Measurements from ENCODE around the gene KSR1. TPM values are rescaled to one million over a fixed set of nuclear protein-coding genes. Genes with fewer than 3 reads are reported as not detected.

The KSR1 gene
- polyA plus RNA-seq, 5 donors = 50.0 to 72.7 (median 53.4) TPM

DNA sequence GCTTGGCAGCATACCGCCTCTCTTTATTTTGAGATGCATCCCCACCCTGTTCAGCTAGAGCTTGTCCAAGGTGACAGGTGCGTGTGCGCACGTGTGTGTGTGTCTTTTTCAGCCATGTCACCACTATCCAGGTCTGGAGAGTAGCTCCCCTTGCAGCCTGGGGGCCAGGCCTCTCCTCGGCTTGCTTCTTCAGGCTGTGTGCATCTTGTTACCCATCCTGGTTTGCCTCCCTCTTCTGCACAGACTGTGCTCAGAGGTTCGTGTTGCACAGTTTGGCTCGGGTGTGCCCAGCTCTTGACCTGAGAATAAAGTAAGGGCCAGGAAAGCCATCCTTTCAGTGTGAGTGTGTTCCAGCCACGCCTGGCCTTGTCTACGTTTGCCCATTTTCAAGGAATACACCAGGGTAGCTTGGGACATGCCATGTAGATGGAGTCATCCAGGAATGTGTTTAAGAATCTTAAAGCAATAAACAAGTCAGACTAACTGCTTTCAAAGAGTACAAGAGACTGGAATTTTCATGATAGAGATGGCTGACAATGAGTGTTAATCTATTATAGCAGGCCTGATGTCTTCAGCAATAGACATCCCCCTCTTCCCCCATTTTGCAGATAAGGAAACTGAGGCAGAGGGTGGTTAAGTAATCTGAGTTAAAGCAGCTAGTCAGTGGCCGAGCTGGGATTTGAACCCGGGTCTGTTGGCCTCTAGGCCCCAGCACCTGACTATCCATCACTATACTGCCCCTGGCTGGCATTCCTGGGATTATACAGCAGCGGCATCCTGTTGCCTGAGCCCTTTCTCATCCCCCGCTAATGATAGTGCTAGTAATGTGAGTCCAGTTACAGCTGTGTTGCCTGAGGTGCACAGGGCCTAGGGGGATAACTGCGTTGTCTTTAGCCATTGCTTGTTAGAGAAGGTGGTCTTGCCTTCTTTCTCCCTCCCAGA, 77.9 kb downstream of the KSR1 start:
- DNase-seq = no peak

DNA sequence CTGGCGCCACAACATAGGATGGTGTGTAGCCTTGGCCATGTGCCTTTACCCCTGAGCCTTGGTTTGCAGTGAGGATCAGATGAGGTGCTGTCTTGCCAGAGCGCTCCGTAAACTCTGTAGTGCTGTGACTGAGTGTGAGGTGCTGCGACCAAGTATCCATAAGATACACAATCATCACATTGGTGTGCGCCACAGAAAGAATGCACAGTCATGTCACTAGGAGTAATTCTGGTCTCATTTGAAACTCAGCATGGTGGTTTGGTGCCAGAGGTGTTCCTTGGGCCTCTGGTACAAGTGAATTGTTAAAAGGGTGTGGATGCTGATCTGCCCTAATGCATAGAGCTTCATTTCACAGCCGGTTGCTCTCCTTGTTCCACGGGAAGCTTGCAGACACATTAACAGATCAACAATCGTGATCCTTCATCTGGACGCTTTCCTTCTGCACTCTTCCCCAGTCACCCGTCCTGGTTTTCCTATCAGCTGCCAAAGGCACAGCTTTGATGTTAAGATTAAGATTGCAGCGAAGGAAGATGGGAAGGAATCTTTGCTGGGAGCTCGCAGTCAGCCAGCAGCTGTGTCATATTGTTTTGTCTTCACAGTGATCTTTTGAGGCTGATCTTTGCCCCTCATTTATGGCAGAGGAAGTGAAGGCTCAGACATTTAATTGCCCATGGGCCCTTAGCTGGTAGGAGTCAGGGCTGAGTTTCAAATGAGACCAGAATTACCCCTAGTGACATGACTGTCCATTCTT, 79.1 kb downstream of the KSR1 start:
- no peak for DNase-seq

DNA sequence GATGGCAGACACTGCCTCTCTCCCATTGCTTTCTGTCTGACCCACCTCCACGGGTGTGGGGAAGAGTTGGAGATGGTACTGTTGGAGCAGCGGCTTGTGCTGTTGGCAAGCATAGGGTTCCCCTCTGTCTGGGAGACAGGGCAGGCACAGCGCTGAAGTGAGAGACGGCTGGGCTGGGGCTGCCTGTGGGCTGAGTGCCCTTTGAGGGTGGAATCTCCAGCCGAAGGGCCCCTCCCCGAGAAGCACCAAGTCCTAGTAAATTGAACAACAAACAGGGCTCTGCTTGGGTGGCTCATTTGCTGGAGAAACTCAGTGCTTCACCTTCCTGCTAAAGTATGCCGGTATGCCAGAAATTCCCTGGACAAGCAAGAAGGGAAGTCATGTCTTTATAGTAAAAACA, 79.7 kb downstream of the KSR1 start:
- DNase-seq = no peak

DNA sequence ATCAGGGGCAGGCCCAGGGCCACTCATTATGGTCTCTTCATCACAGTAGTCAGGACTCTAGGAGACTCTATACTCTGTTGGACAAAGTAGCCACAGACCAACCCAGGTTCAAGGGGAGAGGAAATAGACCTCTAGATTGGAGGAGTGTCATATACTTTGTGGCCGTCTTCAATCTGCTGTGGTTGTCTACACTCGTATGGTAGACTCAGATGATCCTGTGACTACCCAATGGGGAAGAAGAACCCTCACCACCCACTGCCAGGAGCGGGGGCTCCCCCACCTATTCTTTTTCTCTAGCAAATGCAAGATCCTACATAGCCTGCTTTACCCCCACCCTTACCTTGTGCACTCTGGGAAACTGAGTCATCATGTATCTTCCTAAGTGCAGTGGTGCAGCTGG, 80.5 kb downstream of the KSR1 start:
- DNase-seq = no peak

DNA sequence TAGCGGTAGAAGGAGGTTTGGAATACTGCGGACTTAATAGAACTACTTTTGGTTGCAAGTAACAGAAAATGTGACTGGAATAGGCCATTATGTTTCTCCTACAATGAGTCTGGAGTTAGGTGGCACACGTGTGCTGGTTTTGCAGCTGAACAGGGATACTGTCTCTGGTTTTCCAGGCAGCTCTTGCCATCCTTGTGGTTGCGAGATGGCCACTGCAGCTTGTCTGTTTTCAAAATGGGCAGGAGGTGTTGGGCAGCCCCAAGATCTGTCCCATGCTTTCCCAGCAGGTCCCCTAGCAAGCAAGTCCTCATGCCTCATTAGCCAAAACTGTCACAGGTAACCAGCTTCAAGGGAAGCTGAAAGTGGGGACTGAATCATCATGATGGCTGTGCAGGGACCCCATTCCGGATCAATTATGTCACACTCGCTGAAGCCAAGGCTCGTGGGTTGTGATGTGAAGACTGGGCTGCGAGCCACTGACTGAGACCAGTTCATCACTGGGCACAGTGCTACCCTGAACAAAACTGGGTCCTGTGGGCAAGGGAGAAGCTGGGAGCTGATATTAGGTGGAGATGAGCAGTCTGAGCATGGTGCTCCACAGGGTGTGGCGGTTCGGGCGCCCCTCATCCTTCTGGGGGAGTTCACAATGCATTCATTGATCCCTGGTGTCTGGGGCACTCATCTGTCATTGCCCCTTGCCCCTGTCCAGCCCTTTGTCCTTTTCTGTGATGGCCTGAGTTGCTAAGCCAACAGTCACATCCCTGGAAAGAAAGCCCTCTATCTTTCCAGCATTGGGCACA, 82.1 kb downstream of the KSR1 start:
- no peak for DNase-seq

DNA sequence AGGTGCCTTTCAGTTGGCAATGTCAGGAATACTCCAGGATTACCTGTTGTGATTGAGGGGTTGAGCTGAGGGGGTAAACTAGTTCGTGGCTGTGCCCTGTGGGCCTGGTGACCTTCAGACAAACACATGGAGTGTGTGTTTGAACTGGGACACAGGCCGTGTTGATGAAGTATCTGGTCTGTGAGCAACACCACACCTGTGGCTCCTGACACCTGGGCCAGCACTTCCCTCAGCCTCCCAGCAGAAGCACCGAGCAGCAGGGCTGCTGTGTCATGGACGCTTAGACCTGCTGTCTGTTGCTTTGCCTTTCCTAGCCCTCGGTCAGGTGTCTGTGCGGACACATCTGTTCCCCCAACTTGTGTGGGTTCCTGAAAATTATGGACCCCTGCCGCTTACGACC, 82.9 kb downstream of the KSR1 start:
- no peak for DNase-seq

DNA sequence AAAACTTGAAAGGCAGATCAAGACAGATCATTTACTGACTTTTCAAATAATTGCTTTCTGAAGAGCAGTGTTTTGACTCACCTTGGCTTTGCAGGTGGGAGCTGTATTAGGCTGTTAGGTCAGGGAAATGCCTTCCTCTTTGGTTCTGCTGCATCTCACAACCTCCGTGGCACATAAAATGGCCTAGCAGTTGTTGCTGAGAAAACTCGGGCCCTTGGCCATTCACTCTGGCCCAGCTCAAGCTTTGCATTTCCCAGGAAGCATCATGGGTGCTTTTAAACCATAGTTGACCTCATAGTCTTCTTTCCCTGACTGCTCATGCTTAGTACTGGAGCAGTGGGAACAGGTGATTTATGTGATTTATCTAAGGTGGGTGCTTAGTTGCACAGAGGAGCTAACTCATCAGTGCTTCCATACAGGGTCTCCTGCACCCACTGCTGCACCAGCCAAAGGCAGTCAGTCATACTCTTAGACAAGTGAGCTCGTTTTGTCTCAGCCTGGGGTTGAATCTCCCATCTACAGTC, 83.6 kb downstream of the KSR1 start:
- no peak for DNase-seq

DNA sequence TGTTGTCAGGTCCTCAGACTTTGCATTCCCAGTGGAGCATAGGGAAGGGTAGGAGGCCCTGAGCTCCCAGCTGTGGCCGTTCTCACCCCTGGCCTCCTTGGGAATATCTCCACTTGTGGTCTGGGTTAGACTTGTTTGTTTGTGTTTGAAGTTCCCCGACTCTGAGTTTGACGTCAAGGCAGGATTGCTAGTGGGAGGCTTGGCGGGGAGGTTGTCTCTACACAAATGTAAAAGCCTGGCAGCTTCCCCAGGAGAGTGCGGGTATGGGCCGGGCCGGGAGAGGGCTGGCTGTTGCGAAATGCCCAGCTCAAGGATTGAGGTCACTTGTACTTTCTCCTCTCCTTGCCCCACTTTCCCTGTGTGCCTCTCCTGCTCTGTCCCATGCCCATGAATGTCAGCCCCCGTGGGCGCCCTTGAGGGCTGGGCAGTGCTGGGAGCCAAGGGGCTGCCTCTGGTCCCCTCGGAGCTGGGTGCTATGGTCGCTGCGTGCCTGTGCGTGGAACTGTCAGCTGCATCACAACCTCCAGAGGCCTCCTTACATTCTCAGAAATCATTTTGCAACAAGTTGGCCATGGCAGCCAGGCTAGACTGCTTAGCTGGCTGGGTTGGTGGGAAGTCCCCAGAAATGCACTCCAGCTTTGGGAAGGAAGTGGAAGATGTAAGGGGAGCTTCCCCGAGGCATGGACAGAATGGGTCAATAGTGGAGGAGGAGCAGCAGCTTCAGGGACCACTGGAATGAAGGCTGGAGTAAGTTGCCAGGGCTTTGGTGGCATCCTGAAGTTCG, 84.3 kb downstream of the KSR1 start:
- peak; percentile 84 to 90 for DNase-seq

DNA sequence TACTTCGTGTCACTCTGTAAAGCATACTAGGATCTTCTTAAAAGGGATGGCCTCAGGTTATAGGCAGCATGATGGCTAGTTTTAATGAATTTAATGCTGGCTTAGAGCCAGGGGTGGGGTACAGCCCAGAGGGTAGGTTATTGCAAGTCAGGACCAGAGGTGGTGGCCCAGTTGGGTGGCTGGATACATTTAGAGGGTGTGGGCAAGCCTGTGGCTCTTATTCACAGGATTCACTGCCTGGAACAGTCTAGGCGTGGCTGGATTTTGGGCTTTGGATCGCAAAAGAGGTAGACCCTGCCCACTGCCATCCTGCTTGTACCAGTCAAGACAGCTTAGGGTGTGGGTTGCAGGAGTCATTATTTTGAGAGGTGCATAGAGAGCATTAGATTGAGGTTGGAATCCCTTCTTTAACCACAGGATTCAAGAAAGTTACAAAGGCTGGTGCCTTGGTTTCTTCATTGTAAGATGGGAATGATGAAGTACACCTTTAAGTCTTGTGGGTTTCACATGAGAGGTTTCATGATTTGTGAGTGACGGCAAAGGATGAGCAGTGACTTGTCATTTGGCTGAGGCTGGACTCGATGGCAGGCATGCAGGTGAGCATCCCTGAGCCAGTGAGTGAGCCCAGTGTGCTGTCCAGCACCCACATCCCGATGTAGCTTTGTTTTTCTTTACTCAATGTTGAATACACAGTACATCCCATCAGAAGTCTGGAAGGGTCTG, 85.2 kb downstream of the KSR1 start:
- DNase-seq = no peak

DNA sequence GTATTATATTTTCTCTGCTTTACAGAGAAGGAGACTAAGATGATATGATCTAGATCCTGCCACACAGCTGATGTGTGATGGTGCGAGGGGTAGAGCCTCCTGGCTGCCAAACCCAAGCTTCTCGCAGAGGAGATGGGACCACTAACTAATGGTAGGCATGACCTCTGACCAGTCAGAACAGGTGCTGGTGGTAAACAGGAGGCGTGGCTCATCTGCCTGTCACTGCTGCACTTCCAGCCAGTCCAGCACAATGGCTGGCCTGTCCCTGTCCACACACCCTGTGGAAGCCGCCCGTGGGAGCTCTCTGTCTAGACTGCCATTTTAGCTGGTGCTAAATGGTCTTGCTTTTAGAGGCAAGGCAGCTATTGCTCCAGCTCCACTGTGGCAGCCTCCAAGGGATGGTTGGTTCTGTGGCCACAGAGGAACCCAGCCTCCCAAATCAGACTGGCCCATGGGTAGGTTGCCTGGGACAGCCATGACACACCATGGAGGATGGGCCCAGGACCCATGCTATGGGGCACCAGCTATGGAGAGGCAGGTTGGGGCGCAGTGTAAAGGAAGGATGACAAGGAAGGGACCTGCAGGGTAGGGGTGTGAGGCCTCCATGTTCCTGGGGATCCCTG, 86.7 kb downstream of the KSR1 start:
- DNase-seq = no peak

DNA sequence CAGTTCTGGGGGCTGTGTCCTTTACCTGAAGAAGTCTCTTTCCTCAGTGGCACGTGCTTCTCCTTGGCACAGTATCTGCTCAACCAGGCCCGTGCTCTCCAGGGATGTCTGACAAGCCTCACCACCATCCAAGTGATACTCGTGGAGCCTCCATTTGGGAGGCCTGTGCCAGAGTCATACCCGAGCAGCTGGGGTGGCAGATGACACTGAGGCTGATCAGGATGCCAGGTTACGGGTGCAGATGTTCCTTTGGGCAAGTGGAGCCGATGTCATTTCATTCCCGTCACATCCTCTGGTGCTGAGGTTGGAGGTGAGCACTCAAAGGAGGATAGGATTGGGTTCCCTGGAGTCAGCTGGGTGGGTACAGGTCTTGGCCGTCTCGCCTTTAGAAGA, 87.2 kb downstream of the KSR1 start:
- no peak for DNase-seq

DNA sequence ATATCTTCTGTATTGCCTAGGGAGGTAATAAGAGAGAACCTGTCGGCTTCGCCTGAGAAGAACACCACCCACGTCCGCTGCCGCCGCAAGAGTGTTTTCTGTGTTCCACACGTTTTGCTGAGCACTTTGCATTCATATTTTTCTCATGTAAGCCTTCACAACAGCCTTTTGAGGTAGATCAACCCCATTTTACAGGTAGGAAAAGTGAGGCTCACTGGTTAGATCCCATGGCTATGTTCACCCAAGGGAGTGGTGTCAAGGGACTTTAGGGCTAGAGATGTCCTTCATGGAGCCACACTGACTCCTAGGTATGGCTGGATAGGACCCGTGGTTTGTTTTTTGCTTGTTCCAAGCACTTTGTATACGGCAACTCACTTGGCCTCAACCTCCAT, 87.7 kb downstream of the KSR1 start:
- DNase-seq = no peak

DNA sequence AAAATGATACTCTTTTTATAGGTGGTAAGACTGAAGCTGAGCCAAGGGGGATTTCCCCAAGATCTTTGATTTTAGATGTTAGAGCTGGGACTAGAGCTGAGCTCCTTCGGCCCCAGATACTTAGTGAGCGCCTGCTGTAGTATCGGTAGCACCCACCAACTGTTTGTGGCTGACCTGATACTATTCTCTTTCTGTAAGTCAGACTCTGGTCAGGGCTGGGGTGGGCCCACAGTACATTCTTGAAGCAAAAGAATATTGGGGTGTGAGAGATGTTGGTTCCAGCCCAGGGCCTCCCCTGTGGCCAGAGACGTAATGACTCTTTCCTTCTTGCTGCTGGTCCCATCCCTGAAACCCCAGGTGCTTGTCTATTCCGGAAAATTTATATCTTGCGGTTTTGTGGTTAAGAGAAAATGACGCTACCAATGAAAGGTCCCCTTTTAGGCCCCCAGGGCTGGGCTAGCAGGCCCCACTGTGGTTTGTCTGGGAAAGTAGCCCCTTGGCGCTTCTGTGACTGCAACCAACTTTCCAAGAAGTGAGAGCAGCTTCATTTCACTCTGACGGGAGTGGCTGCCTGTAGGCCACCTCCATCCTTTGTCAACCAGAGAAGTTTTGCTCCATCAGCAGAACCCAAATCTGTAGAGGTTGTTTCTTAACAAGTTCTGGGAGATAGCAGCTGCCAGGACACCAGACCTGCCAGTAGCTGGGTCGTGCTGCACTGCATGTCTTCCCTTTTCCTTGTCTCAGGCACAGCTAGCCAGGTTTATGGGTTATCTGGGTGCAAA, 88.3 kb downstream of the KSR1 start:
- DNase-seq = no peak

DNA sequence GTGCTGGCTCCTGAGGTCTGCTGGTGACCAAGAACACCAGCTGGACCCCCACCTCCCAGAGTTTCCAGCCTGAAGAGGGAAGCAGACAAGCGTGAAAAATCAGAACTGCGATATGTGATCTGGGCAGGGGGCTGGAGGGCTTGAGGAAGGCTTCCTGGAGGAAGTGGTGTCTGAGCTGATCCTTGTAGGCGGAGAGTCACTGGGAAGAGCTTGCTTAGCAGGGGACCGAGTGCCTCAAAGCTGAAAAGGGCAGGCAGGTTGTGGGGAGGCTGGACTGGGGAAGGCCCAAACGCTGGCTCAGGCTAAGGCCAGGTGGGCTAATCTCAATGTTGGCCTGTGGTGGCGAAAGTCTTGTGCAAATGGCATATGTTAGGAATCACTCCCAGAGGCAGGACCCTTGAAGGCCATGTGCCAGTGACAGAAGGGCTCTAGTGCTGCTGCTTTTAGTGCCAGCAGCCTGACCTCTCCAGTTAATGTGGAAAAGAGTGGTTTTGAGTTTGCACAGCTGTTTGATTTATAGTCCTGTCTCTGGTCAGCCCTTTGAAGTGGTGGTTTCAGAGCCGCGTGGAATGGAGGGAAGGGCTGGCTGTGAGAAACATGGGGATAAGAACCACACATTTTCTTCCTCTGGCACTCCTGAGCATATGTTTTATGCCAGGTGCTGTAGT, 89.4 kb downstream of the KSR1 start:
- peak; percentile 49 to 52 for DNase-seq

DNA sequence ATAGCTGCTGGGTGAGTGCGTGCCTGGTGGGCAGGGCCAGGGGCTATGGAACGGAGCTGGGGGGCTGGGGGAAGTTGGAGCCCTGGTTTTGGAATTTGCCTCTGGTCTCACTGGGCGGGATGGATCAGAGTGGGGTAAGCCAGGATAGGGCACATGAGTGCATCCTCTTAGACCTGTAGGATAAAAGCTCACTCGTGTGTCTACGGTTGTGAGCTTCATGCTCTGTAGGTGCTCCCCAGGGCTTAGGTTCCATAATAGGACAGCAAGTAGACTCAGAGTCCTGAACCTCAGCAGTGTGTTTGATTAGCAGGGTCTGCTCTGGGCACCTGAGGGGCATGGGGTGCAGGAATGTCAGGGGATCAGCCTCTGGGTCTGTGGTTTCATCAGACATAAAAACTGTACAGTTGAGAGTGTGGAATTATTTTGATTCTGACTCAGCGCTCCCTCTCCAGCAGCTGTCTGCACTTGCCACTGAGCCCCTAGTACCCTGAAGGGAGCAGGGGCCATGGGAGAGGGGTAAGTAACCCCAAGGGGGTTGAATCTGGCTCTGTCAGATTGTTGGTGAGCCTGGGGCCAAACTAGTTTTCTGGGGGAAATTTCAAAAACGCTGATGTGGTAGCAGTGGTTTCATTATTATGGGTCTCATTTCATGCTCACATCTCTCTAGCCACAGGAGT, 90.5 kb downstream of the KSR1 start:
- no peak for DNase-seq

DNA sequence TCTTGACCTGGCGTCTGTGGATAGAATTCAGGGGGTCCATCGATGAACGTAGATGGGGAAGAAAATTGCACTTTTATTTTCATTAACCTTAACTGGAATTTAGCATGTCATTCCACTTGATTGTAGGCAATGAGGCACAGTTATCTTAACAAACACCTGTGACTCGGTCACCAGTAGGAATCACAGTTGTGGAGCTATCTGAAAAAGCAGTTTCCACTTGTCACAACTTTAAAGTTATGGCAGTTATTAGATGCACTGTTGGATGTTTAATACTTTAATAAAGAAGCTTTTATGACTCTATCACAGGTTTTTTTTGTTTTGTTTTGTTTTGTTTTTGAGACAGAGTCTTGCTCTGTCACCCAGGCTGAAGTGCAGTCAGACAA, 91.0 kb downstream of the KSR1 start:
- no peak for DNase-seq

DNA sequence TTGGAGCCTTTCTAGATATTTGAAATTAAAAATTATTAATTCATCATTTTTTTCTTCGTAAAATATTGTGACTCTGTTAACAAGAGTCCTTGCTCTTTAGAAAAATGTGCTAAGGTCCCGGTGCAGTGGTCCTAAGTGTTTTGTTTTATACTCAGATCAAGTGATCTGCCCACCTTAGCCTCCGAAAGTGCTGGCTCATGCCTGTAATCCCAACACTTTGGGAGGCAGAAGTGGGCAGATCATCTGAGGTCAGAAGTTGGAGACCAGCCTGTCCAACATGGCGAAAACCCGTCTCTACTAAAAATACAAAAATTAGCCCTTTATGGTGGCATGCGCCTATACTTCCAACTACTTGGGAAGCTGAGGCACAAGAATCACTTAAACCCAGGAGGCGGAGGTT, 92.1 kb downstream of the KSR1 start:
- DNase-seq = no peak

DNA sequence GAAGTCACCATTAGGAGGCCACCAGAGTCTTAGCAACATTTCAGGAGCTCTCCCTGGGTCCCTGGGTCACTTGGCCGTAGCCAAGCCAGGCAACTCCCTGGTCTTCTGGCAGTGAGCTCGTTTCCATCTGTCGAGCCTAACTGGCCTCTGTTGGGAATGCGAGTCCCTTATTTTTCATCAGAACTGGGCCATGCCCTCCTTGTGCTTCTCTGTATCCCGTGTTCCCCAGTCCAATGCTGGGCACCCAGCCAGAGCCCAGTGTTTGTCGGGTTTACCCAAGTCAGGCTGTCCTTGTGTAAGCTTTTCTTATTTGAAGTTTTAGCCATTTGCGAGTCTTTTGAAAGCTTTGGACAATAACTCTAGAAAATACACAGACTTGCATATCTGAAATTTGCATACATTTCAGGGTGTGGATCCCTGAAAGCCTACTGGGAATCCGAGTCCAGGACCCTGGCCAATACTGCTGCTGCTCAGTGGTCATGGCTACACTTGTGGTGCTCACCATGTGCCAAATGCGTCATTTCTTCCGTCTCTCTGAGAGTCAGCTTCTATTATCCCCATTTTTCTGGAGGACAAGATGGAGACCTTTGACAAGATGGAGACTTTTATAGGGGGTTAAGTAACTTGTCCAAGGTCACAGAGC, 93.1 kb downstream of the KSR1 start:
- no peak for DNase-seq

All from right lung (tissue), 5 donors.